ENCODE data around the gene SH3PXD2A. TPM values are rescaled to one million over a fixed set of nuclear protein-coding genes. Genes with fewer than 3 reads are reported as not detected.

Gene SH3PXD2A
- total and polyA plus RNA-seq, 9 of the 15 experiments (the other 6 are each of a cell fraction or from before 2014, with no cell fraction given): 0.41 to 9.3 (median 2.5) TPM

DNA sequence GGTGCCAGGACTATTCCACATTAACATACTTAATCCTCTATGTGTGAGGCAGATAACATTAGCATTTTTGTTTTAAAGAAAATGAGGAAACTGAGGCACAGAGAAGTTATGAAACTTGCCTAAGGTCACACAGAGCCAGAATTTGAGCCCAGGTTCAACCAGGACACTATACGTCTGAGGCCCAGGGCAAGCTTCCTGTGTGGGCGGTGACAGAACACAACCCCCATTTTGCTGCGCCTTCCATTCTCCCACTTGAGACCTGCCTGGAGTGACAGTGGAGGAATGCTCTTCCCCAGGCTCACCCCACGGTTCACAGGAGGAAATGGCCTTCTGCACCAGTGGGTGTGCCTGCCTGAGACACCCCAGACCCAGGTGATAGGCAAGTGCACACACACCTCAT lies 164.1 kb downstream of the SH3PXD2A start:
- H3K27me3 ChIP-seq (ENCODE audit: control insufficient read depth in 2 of 2, insufficient read depth in 2 of 2, low read length in 2 of 2): no peaks in the 10 kb centered on the region
- no peaks in the 10 kb centered on the region for H3K9me1 ChIP-seq (ENCODE audit: control insufficient read depth, insufficient read depth, low read length)
- peak overlapping the region; percentile 82 for H2AFZ ChIP-seq (ENCODE audit: low read depth, low read length)
- DNase-seq (ENCODE audit: extremely low read depth in 1 of 4, low spot score in 3 of 4) (peak in 3 of 4 experiments; percentile 22 to 38 (median 23)), ATAC-seq (peak; percentile 7; the same call in 1 of the 3 replicates), FAIRE-seq (peak; percentile 59)
- BruUV-seq (replicated peaks): TSS peak; percentile 61
- WGBS (ENCODE audit: insufficient coverage, low coverage, missing lambda C conversion rate): 17% methylated on average over 1 of the region's 4 CpGs
- no peaks in the 10 kb centered on the region for H3K9me3 ChIP-seq (replicated peaks; ENCODE audit: control insufficient read depth, insufficient read depth, low read depth, low read length)
- H3K4me1 ChIP-seq (replicated peaks in 1 of 2; ENCODE audit: control insufficient read depth in 2 of 2, insufficient read depth in 2 of 2, low read length in 2 of 2): peaks cover 38 to 40% of the 10 kb centered on the region in 2 experiments
- H3K4me3 ChIP-seq: no peak overlapping the region
- peak overlapping the region; percentile 38; the same call in 1 of the 3 replicates for H3K27ac ChIP-seq (ENCODE audit: extremely low read depth, low read depth, low read length)
- H3K4me2 ChIP-seq (ENCODE audit: insufficient read depth, low read length): peak overlapping the region; percentile 61
- CTCF ChIA-PET (ENCODE audit: low intra/inter-chr PET ratio): no interaction called here
- POLR2A ChIA-PET: no interaction called here
- H3K36me3 ChIP-seq (ENCODE audit: control insufficient read depth, insufficient read depth, low read length): no peaks in the 10 kb centered on the region
- no peaks in the 10 kb centered on the region; the same call in 2 of the 3 replicates for H3K79me2 ChIP-seq (ENCODE audit: control insufficient read depth, insufficient read depth, low read length)
- no peaks in the 10 kb centered on the region; the same call in 1 of the 2 replicates for H4K20me1 ChIP-seq (replicated peaks; ENCODE audit: control insufficient read depth, insufficient read depth, low read length)
- in situ Hi-C loops (cut with MboI) (no loop called here), intact Hi-C loops (cut with micrococcal nuclease) (no loop called here)
- peak overlapping the region in 1 of 2 experiments; percentile 71; a peak in 2 of 4 replicates for H3K9ac ChIP-seq (ENCODE audit: insufficient read depth in 1 of 2, low read depth in 2 of 2, low read length in 2 of 2)
- TF ChIP-seq SMAD1 (IDR thresholded peaks at IDR 0.05; ENCODE audit: low read depth, low read length, partially characterized antibody) (no peak), RNF2 (IDR thresholded peaks at IDR 0.05) (no peak), ZNF695 (CRISPR knock-in tag; IDR thresholded peaks at IDR 0.05) (no peak), CCNT2 (IDR thresholded peaks at IDR 0.05; ENCODE audit: borderline replicate concordance, extremely low read depth, insufficient read length, low read depth, low read length) (no peak), TCF7L2 (IDR thresholded peaks at IDR 0.05; ENCODE audit: low read depth, low read length) (no peak), NR3C1 (CRISPR knock-in tag; IDR thresholded peaks at IDR 0.05) (no peak), YY1 (IDR thresholded peaks at IDR 0.05; ENCODE audit: borderline replicate concordance in 1 of 3, control insufficient read depth in 1 of 3, extremely low read depth in 1 of 3, insufficient read depth in 3 of 3, insufficient read length in 1 of 3, insufficient replicate concordance in 2 of 3, low read depth in 1 of 3, low read length in 2 of 3) (peak in 1 of 3 experiments; percentile 22), ZNF316 (IDR thresholded peaks at IDR 0.05) (no peak)
- TF ChIP-seq, protein P1, sequence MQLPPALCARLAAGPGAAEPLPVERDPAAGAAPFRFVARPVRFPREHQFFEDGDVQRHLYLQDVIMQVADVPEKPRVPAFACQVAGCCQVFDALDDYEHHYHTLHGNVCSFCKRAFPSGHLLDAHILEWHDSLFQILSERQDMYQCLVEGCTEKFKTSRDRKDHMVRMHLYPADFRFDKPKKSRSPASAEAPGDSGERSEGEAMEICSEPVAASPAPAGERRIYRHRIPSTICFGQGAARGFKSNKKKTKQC (CRISPR knock-in tag; IDR thresholded peaks at IDR 0.05): no peak
- TF ChIP-seq, protein P2, sequence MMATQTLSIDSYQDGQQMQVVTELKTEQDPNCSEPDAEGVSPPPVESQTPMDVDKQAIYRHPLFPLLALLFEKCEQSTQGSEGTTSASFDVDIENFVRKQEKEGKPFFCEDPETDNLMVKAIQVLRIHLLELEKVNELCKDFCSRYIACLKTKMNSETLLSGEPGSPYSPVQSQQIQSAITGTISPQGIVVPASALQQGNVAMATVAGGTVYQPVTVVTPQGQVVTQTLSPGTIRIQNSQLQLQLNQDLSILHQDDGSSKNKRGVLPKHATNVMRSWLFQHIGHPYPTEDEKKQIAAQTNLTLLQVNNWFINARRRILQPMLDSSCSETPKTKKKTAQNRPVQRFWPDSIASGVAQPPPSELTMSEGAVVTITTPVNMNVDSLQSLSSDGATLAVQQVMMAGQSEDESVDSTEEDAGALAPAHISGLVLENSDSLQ (IDR thresholded peaks at IDR 0.05): peak; percentile 10; the same call in 1 of the 2 replicates
- TF ChIP-seq, protein P3, sequence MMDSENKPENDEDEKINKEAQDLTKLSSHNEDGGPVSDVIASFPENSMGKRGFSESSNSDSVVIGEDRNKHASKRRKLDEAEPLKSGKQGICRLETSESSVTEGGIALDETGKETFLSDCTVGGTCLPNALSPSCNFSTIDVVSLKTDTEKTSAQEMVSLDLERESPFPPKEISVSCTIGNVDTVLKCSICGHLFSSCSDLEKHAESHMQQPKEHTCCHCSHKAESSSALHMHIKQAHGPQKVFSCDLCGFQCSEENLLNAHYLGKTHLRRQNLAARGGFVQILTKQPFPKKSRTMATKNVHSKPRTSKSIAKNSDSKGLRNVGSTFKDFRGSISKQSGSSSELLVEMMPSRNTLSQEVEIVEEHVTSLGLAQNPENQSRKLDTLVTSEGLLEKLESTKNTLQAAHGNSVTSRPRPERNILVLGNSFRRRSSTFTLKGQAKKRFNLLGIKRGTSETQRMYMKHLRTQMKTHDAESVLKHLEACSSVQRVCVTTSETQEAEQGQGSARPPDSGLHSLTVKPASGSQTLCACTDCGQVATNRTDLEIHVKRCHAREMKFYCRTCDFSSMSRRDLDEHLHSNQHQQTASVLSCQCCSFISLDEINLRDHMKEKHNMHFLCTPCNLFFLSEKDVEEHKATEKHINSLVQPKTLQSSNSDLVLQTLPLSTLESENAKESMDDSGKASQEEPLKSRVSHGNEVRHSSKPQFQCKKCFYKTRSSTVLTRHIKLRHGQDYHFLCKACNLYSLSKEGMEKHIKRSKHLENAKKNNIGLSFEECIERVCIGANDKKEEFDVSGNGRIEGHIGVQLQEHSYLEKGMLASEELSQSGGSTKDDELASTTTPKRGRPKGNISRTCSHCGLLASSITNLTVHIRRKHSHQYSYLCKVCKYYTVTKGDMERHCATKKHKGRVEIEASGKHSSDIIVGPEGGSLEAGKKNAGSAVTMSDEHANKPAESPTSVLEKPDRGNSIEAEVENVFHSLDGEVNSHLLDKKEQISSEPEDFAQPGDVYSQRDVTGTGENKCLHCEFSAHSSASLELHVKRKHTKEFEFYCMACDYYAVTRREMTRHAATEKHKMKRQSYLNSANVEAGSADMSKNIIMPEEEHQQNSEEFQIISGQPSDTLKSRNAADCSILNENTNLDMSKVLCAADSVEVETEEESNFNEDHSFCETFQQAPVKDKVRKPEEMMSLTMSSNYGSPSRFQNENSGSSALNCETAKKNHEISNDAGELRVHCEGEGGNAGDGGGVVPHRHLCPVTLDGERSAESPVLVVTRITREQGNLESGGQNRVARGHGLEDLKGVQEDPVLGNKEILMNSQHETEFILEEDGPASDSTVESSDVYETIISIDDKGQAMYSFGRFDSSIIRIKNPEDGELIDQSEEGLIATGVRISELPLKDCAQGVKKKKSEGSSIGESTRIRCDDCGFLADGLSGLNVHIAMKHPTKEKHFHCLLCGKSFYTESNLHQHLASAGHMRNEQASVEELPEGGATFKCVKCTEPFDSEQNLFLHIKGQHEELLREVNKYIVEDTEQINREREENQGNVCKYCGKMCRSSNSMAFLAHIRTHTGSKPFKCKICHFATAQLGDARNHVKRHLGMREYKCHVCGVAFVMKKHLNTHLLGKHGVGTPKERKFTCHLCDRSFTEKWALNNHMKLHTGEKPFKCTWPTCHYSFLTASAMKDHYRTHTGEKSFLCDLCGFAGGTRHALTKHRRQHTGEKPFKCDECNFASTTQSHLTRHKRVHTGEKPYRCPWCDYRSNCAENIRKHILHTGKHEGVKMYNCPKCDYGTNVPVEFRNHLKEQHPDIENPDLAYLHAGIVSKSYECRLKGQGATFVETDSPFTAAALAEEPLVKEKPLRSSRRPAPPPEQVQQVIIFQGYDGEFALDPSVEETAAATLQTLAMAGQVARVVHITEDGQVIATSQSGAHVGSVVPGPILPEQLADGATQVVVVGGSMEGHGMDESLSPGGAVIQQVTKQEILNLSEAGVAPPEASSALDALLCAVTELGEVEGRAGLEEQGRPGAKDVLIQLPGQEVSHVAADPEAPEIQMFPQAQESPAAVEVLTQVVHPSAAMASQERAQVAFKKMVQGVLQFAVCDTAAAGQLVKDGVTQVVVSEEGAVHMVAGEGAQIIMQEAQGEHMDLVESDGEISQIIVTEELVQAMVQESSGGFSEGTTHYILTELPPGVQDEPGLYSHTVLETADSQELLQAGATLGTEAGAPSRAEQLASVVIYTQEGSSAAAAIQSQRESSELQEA (IDR thresholded peaks at IDR 0.05; ENCODE audit: low read depth): no peak
- TF ChIP-seq, protein P4, sequence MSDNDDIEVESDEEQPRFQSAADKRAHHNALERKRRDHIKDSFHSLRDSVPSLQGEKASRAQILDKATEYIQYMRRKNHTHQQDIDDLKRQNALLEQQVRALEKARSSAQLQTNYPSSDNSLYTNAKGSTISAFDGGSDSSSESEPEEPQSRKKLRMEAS (CRISPR knock-in tag; IDR thresholded peaks at IDR 0.05): no peak

Data from K562 (cell line).